ENCODE data around the gene PTPRT. TPM values are rescaled to one million over a fixed set of nuclear protein-coding genes. Genes with fewer than 3 reads are reported as not detected.

The PTPRT gene
- total and polyA plus RNA-seq, 2 of the 4 experiments (the other 2 are of a cell fraction), result not detected

GRCh38 chr20:43188234-43188653 lies 1.5 kb downstream of the PTPRT start:
- no peak overlapping the region for H4K5ac ChIP-seq (ENCODE audit: low read depth, low read length)
- intact Hi-C loops (cut with micrococcal nuclease), result loop anchor here (5.0 kb wide), 1 partner anchor 219 kb away; no protein-coding TSS in a partner anchor
- H3K4ac ChIP-seq (ENCODE audit: low read depth, low read length), result no peak overlapping the region
- CTCF ChIA-PET, result interaction anchor here (0.6 kb wide), 1 partner anchor 108 kb away, joined by 3 read pairs; no protein-coding TSS in a partner anchor
- H3K14ac ChIP-seq (replicated peaks; ENCODE audit: low read depth, low read length), result no peak overlapping the region
- POLR2A ChIA-PET (ENCODE audit: unreplicated experiment), result no interaction called here
- no peak overlapping the region for H2AK9ac ChIP-seq (replicated peaks; ENCODE audit: low read depth, low read length, poor library complexity)
- DNase-seq, result no peak
- no peak overlapping the region for H4K8ac ChIP-seq (ENCODE audit: low read depth in 2 of 2, low read length in 2 of 2)
- no peaks in the 10 kb centered on the region for H3K36me3 ChIP-seq (ENCODE audit: control insufficient read depth, insufficient read depth, low read length)
- H3K27ac ChIP-seq (ENCODE audit: insufficient read depth, low read length), result no peak overlapping the region
- no peak overlapping the region for H3K18ac ChIP-seq (ENCODE audit: low read depth, low read length)
- no peak overlapping the region for H3K4me2 ChIP-seq (ENCODE audit: low read depth, low read length)
- peaks cover 18% of the 10 kb centered on the region for H3K27me3 ChIP-seq (ENCODE audit: control insufficient read depth, insufficient read depth, low read length)
- H3K9me3 ChIP-seq (ENCODE audit: control insufficient read depth, insufficient read depth, low read length), result no peaks in the 10 kb centered on the region
- no peak overlapping the region for H3K23ac ChIP-seq (ENCODE audit: low read depth, low read length)
- no peak overlapping the region for H2BK120ac ChIP-seq (ENCODE audit: low read depth, low read length)
- H3K56ac ChIP-seq (ENCODE audit: extremely low read depth, insufficient read depth, low read length), result no peak overlapping the region
- no peak for ATAC-seq (ENCODE audit: low read depth)
- no TSS peak for BruUV-seq (replicated peaks)
- H2BK15ac ChIP-seq (ENCODE audit: low read depth, low read length), result no peak overlapping the region
- no peak overlapping the region for H2AK5ac ChIP-seq (ENCODE audit: low read depth, low read length)
- H4K20me1 ChIP-seq (ENCODE audit: insufficient read depth, low read length), result no peaks in the 10 kb centered on the region
- no peak for TF ChIP-seq MXI1 (IDR thresholded peaks at IDR 0.05; ENCODE audit: borderline replicate concordance, low read depth, low read length)
- TF ChIP-seq POLR2A (IDR thresholded peaks at IDR 0.05; ENCODE audit: low read depth, low read length), result no peak
- no peak for TF ChIP-seq USF2 (IDR thresholded peaks at IDR 0.05; ENCODE audit: low read depth, low read length)
- no peak for TF ChIP-seq MAFK (IDR thresholded peaks at IDR 0.05; ENCODE audit: low read depth, low read length)
- H3K9me1 ChIP-seq (ENCODE audit: insufficient read depth, low read length), result no peaks in the 10 kb centered on the region
- H4K91ac ChIP-seq (ENCODE audit: insufficient read depth, low read depth, low read length), result no peak overlapping the region
- dilution Hi-C loops (cut with HindIII; ENCODE audit: low sequenced_read_pairs, unreplicated experiment), result no loop called here
- H3K9ac ChIP-seq (ENCODE audit: low read depth, low read length), result no peak overlapping the region
- 9% methylated on average over 10 of the region's 16 CpGs; no CpG with 5 or more reads in 1 of the 2 experiments for WGBS, 2 experiments (ENCODE audit: extremely low coverage in 2 of 2, insufficient read length in 1 of 2)
- no peaks in the 10 kb centered on the region for H3K4me1 ChIP-seq (ENCODE audit: control insufficient read depth, insufficient read depth, low read length)
- no peak overlapping the region for H2BK5ac ChIP-seq (ENCODE audit: low read depth, low read length, poor library complexity, severe bottlenecking)
- no peak overlapping the region for H2AFZ ChIP-seq (replicated peaks; ENCODE audit: low read length, poor library complexity)
- H3K79me1 ChIP-seq (ENCODE audit: low read depth in 1 of 2, low read length in 2 of 2), result no peaks in the 10 kb centered on the region
- no peak overlapping the region for H3K4me3 ChIP-seq (ENCODE audit: insufficient read depth, low read depth, low read length)
- in situ Hi-C loops (cut with MboI; ENCODE audit: low sequenced_read_pairs), result no loop called here
- H2BK20ac ChIP-seq (ENCODE audit: low read depth, low read length), result no peak overlapping the region

Data from IMR-90 (cell line).